ENCODE measurements around the gene CTTNBP2.

CTTNBP2 gene

DNA sequence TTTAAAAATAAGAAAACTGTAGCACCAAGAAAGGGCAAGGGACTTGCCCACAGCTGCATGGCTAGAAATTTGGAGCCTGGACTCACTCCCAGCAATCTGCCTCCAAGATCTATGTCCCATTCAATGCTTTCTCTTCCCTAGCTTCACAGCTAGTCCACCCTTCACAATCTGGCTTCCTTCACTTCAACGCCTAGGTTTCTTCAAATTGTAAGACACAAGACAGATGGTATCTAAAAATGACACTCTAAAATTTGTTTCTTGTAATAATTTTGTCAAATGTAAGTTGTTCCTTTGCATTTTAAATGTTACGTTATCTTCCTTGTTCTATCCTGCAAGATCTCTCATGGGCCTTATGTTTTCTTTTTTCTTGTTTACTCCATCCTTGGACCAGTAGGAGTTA, 48.6 kb downstream of the CTTNBP2 start:
- DNase-seq, result no peak

DNA sequence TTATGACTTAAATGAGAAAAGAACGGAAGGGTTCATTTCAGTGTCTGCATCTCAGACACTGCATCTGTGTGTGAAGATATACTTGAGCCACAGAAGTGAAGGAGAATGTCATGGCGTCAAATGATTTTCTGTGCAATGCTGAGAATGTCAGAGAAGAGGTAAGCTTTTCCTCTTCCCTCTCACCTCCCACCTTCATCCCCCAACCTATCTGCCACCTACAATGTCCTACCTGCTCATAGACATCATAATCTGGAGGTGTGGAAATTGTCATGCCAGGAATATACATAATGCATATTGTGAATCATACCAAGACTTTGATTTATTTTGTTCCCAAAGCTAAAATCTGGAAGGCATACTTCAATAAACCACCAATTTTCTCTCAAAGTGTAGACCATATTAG, 53.7 kb downstream of the CTTNBP2 start:
- DNase-seq, result no peak

DNA sequence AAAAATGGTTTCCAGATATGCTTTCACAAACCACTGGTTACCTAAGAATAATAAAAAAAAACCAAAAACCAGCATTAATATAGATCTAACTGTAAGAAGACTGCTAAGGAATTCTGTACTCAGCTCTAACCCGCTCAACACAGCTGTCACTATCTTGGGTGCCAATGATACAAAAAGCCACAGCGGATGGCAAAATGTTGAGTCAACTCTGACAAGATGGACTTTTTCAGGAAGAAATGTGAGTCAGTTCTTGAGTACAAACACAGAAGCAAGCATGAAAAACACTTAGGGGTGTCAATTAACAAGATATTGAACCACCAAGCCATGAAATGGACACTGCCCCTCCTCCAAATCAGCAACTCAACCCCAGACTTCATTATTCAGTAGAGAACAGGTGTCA, 55.0 kb downstream of the CTTNBP2 start:
- no peak for DNase-seq

DNA sequence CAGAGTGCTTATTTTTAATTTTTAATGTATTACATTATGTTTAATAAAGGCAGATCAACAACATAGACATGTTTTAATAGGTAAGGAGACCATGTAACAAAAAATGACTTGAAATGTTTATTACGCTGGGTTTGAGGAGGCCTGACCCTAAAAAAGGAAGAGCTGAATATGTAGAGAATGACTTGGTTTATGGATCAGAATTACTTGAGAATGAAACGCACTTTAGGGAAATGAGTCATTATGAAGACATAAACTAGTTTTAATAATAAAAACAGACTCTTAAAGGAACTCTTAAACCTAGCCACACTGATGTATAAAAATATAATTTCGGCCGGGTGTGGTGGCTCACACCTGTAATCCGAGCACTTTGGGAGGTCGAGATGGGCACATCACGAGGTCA, 56.5 kb downstream of the CTTNBP2 start:
- no peak for DNase-seq

DNA sequence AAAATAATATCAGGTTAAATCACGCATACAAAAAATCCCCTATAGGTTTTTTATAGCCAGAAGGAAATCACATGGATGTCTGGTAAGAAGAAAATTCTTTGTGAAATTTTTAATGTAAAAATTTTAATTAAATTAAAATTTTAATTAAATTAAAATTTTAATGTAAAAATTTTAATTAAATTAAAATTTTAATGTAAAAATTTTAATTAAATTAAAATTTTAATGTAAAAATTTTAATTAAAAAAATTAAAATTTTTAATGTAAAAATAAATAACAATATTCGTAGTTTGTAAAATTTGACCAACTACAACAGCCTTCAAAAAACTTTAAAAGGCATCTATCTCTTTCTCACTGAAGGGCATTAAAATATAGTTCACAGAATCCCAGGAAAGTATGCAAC, 61.5 kb downstream of the CTTNBP2 start:
- no peak for DNase-seq

DNA sequence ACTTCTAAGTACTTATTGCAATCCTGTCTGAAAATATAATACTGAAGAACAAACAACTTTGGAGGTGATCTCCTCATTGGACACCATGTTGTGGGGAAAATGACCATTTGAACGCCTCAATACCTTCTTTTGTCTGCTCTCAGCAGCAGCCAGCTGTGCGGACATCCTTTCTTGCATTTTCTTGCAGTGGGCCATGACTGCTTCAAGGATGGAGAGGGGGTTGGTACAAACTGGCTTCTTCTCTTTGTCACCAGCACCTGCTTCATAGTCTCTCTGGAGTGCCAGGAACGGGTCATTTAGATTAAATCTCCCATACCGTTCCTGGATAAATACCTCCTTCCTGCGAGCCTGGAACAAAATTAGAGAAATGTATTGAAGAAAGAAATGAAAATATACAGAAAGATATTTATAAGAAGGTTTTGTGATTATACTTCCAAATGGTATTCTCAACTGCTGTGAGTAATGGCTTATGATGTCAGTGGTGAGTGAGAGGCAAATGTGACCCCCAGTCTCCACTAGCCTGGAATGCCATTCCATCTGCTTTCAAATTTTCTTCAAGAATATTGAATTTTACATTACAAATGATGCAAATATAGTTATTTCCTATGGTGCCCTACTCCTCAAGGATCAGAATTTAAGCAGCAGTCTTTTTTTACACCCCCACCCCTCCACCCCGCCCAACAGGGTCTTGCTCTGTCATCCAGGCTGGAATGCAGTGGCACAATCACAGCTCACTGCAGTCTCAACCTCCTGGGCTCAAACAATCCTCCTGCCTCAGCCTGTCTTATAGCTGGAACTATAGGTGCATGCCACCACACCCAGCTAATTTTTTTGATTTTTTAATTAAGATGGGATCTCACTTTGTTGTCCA, 62.4 kb downstream of the CTTNBP2 start:
- no peak for DNase-seq

DNA sequence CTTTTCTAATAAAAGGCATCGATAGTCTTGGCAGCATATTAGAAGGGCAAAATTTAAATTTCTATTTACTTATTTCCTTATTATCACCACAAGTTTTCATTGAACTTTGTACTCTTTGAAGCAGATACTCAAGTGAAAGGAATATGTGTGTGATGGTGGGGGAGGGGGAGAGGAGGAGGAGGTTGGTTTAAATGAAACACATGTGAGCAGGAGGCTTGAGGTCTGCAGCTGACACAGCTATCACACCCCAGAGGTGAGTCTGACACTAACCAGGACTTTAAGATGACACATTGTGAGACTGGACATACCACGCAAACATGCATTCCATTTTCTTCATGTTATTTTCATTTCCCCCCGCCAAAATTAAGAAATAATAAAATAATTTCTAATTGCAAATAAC, 63.3 kb downstream of the CTTNBP2 start:
- DNase-seq, result no peak

DNA sequence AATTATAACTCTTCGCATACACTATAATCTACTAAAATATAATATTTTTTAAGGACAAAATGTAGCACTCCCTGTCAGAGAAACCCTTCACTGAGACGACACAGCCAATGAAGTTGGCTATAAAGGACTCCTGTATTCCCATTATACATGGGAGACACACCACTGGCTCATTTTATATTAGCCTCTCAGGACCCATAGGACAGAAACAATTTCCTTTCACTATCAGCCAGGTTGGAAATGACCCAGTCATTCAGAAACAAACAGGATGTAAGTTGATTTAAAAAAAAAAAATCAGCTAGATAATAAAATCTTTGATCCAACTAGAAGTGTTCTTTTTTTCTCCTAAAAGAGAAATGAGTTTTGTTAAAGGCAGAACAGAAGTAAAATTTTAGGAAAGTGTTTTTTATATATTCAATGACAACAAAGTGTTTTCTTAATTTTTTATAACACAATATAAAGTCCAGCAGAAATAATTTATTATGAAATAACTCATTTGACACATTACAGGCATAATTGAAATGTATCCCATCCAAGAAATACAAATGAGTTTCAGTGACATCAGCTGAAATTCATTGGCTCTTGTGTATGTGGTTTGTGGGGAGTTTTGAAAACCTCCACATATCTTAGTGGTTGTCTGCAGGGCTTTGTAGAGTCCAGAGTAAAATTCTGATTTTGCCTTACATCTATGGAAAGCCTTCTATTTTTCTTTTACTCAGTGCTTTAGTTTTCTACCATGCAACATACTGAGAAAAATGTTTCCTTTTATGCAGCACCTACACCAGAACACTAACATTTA, 64.1 kb downstream of the CTTNBP2 start:
- DNase-seq, result no peak

DNA sequence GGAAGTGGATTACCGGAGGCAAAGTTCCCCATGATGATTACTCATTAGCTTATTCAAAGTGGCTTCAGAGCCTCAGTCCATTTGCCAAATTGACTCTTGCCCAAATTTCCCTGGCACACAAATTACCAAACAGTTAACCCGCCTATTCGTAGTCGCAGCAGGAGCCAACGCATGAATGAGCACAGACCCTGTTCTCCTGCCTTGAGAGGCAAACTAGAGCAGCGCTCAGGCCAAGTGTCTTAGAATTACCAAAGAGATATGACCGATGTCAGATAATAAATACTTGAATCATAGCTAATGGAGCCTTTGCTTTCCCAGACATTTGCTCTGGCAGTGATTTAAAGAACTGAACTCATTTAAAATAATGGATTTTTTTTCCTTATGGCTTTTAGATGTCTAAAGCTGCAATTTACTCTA, 64.9 kb downstream of the CTTNBP2 start:
- no peak for DNase-seq

DNA sequence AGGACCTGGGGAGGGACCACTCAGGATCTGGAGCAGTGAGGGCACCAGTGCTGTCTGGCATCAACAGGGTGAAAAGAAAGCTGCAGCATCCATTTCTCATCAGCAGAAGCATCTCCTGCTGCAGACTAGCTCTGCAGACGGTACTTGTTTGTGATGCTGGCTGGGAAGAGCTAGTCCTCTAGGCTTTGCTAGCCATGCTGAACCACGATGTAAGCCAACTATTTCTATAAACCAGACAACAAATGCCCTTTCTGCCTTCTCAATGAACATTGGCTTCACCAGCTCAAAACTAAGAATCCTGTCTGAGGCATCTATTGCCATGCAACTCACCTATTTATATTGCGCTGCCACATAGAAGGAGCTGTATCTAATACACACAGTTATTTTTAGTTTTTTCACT, 65.6 kb downstream of the CTTNBP2 start:
- DNase-seq, result no peak

DNA sequence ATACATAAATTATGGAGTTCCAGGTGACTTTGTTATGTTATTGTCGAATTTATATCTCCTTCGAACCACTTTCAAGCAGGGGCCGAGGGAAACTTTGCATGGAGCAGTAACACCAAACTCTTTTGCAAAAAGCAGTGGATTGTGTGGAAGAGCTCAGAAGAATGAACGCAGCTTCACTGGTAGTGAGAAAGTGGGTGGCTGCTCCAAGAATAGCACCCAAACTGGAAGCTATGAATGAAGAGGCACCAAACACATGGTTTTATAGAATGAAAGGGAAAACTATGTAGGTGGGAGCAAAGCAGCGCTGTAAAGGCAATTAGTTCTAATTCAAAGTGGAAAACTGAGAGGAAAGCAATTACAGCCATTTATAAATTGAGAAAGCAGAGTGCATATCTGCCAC, 67.2 kb downstream of the CTTNBP2 start:
- DNase-seq, result no peak

DNA sequence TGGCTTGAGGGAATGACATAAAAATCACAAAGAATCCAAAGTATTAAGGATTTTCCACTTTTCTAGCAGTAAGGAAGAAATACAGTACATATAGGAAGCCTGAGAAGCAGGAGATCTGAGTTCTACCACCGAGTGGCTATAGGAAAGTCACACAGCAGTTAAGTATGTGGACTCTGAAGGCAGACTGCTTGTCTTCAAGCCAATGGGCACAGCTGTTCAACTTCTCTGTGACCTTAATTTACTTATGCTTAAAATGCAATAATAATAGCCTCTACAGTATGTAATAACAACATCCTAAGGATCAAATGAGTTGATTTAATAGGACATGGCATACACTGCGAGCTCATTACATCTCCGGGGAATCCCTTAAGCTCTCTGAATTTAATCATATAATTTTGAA, 68.0 kb downstream of the CTTNBP2 start:
- DNase-seq, result no peak

DNA sequence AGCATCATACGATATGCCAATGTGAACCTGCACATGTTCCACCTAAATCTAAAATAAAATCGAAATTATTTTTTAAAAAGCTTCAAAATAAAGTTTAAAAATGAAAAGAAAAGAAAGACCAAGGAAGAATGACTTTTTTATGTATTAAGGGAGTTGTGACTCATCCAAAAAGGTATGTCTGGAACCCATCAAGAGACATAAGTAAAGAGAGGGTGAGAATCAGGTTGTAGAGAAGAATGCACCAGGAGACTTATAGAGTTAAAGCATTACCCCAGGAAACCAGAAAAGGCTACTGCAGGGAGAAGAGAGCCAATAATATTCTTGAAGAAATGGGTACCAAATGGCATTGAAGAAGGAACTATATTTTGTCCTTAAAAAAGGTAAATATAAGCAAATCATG, 69.8 kb downstream of the CTTNBP2 start:
- DNase-seq, result no peak

DNA sequence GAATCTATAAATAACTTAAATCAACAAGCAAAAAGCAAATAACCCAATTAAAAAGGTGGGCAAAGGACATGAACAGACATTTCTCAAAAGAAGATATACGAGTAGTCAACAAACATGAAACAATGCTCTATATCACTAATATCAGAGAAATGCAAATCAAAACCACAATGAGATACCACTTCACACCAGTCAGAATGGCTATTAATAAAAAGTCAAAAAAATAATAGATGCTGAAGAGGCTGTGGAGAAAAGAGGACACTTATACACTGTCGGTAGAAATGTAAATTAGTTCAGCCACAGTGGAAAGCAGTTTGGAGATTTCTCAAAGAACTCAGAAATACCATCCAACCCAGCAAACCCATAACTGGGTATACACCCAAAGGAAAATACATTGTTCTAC, 70.6 kb downstream of the CTTNBP2 start:
- DNase-seq, result no peak

DNA sequence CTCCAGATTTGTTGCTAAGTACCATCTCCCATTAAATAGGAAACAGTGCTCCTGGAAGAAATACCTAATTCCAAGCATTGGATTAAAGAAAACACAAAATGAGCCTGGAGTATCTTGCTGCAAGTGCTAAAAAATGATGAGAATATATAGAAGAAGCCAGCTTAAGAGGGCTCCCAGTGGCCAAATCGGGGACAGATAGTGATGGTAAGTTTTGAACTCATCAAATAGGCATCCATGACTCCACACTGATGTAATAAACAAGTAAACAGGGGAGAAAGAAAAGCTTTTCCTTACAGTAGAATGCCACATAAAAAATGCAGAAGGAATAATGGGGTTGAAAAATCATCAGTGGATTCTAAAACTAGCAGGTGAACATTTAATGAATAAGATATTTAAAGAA, 72.4 kb downstream of the CTTNBP2 start:
- DNase-seq, result no peak

DNA sequence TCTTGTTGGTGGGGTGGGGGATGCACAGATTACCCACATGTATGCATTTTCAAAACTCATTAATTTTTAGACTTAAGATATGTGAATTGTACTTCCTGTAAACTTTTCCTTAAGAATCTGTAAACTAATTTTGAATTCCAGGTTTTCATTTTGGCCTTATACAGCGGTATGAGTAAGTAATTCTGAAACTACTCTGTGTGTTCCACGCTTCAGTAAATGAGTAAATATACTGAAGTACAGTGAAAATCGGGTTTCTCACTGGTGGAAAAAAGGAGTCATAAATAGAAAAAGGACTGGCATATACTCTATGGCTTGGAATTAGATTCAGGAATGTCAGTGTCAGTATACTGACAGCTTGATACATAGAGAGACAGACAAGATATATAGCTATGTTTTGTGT, 72.8 kb downstream of the CTTNBP2 start:
- no peak for DNase-seq

DNA sequence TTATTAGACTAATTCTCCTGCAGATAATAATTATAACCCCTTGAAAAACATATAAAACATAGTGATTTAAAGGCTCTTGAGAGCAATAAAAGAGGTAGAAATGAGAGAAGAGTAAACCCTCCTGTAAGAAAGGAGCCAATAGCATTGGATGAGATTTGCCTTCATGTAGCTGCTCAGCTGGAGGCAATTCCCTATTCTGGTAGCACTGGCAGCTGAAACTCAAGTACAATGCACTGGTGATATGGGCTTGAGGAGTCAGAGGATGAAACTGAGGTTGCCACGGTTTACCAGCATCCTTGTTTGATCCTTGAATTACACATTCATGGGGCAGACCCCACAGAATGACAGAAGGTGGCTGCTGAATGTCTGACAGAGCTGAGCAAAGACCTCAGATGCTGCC, 76.4 kb downstream of the CTTNBP2 start:
- no peak for DNase-seq

DNA sequence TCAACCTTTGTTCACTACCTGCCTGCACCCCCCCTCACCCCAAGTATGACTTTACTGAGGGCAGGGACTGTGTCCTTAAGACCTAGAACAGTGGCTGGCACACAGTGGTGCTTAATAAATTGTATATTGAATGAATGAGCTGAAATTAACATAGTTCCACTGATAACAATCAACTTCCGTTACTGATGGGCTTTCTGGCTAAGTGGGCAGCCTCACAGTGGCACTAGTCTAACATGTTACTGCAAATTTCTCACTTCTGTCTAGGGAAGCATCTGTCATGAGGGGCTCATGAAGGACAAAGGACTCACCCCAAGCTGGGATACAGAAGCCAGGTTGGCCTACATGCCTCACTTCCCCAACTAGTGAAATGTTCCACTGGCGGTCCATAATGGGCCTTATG, 79.3 kb downstream of the CTTNBP2 start:
- no peak for DNase-seq

DNA sequence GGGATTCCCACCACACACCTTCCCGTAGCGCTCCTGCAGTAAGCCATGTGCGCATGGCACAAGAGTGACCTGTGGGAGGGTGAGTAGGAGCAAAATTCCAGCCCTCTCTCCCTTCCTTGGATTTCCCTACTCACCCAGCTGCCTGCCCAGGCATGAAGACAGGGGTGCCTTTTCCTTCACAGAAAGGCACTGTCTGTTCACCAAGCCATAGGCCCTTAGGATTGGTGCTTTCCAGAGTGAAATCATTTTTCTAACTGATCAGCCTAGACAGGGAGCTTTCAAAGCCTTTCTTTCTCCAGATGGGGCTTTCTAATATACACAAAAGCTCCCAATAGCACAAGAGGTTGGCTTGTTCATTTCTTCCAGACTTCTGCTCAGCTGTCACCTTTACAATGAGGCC, 79.7 kb downstream of the CTTNBP2 start:
- no peak for DNase-seq

DNA sequence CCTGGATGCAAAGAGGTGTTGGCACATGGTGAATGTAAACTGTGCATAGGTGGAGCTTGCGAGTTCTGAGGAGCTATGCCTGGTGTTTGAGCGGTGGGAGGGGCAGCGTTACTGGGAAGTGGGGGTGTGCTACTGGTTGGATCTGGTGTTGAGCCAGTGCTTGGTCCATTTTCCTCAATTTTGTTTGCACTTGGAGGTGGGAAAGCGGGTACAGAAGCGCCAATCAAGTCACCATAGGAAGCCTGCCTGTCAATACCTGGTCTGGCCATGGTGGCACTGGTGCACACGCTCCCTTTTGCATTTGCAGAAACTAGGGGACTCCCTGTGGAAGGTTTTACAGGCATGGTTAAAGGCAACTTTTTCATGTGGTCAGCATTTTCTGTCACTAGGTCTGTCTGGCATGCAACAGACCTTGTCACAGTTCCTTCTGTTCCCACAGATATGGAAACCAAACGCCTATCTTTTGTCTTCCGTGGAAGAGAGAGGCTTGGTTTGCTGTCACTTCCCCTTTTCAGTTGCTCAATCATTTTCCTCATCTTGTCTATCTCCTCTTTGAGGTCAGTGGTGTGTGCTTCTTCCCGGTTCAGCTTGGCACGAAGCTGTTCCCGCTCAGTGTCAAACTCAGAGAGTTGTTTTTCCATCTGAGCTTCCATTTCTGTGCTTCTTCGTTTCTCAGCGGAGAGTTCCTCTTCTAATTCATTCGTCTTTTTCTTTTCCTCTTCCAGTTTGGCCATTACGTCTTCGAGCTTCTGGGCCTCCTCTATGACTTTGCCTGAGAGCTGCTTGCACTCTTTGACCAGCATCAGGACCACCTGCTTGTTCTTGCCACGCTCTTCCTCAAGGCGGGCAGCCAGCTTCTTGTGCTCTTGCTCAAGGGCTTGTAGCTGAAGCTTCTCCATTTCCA, 81.1 kb downstream of the CTTNBP2 start:
- DNase-seq, result no peak

DNA sequence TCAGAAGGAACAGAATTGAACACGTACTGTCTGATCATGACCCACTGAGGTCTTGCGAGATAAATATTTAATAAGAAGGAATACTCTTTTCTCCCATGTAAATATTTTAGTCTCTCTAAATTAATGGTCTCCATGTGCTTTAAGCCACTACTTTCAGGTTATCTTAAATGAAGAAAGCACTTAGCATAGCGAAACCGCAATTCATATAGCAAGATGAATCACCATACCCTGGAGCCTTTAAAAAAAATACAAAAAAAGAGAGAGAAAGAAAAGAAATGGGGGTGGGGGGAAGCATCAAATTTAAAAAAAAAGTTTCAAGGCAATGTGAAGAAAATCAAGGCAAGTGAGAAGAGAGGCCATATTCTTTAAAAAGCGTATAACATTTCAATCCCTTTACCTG, 82.5 kb downstream of the CTTNBP2 start:
- DNase-seq, result no peak

DNA sequence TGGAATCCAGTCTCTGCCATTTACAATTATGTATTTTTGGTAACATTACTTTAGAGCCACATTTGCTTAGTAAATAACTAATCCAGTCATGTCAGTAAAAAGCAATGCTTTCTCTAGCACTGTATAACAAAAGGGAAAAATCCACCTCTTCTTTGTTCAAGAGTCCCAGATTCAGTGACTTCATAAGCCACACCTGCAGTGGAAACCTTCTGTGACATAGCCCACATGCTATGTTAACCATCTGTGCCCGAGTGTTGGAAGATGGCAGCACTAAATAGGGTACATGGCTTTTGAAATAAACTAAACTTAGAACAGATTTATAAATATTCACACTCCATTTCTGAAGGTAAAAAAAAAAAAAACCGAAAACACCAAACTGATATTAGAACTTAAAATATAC, 83.0 kb downstream of the CTTNBP2 start:
- no peak for DNase-seq

DNA sequence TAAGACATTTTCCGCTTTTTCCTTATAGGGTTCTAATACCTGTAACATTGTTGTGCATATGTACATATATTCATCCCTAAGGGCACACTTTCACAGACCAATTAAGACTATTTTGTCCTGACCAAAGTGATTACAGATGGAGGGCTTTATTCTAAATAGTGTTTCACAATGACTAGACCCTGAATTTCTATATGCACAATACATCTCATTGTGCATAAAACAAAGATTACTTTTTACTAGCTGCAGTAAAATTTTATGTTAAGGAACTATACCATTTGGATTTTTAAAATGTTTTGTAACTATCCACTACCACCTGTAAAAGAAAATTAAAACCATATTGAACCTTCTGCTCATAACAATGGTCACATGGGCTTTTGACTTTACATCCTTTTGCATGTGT, 87.8 kb downstream of the CTTNBP2 start:
- DNase-seq, result no peak
